Measurements from ENCODE around the gene C2orf78. TPM values are rescaled to one million over a fixed set of nuclear protein-coding genes. Genes with fewer than 3 reads are reported as not detected.
"Not testable (repeated sequence)": the region's sequence is repeated elsewhere in the genome, so short reads cannot be mapped to it uniquely, and the experiment has no call there.

C2orf78 gene, protein sequence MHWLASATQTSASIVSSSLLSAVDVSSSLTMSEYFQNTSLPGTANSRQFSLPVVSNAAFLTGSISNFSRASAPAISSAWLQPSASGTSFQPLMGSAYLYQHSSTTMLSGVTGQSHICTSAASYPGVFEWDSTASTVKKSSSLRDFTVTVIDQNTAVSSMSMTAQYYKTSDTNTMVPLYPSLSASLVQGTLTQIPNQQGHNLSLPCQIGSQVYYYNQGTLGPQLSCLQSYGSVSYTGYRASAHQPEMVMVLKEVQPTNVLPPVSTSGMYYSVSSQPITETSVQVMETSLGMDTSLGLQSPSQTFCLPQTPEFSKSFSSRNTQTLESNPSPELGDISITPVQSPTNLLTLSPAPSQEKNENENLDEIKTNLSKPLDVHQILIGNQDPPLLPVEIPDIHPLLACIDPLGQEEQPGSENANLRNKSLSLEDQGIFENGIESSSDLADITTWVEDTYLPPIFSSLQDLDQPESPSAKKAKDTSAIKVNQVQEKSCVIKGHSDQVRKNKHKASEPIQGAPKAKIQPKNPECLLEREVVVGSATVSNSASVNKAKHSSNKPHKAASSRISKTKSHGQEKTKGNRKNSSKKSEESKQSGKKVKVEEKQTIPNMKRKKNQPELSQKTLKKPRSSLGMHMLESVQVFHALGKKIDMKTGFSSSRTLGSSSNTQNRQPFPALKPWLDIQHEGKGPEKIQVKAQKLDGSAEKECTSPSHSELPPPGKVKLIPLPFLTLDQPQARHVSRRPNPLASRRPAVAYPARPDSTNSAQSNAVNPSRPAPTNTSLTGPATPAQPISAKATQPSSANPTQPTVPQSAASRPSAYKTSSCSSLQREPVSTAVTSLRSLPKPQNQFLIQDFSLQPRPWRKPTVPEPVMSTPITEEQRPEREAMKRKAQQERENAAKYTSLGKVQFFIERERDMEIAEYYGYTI
- total RNA-seq = not detected

DNA sequence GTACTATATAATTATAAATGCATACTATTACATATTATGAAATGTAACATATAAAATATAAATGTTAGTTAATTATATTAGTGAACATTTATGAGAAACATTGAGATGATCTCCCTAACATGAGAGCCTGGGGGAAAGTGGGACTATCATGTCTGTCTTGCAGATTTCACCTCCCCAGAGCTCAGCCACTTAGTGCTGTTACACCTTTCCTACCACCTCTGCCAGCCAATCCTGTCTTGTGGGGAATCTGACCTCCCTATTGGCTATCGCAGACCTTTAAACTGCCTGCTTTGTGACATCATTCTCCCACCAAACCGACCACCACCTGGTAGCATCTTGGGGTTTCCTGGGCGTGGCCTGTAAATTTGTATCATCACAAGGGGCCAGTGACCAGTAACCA lies at the start of gene C2orf78:
C2orf78 (plus strand) TSS at position 301 of the 400 bp plus-strand sequence. CDS start 127 bp downstream, outside the sequence.
- H3K4me3 Mint-ChIP-seq; H3K27me3 Mint-ChIP-seq (ENCODE audit: low read depth); H3K4me1 Mint-ChIP-seq (ENCODE audit: low read depth); CTCF ChIA-PET; H3K36me3 Mint-ChIP-seq (ENCODE audit: low read depth); intact Hi-C loops (cut with micrococcal nuclease); H3K27ac Mint-ChIP-seq; DNase-seq; H3K9me3 Mint-ChIP-seq: not testable (repeated sequence)

DNA sequence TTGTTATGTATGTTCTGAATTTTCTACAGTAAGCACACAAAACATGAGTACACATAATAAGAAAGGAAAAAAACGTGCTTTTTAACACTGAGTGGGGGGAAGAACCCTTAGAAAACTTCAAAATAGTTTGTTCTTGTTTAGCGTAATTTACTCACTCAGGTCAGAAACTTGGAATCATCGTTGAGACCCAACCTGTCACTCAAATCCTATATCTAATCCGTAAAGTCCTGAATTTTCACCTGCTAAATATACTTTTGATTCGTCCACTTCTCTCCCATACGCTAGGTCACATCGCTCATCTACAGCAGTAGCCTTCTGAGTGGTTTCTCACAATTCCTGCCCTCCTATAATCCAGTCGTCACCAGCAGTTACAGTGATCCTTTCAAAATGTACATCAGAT lies 47.6 kb upstream of the C2orf78 start:
- CTCF ChIA-PET = no interaction called here
- no peaks in the 10 kb centered on the region for H3K9me3 Mint-ChIP-seq
- peaks cover 27% of the 10 kb centered on the region for H3K36me3 Mint-ChIP-seq (ENCODE audit: low read depth)
- H3K4me3 Mint-ChIP-seq = peak overlapping the region; percentile 88
- H3K27ac Mint-ChIP-seq = peak overlapping the region; percentile 76
- H3K4me1 Mint-ChIP-seq (ENCODE audit: low read depth) = peaks cover 15% of the 10 kb centered on the region
- H3K27me3 Mint-ChIP-seq (ENCODE audit: low read depth) = no peaks in the 10 kb centered on the region
- no peak for DNase-seq
- intact Hi-C loops (cut with micrococcal nuclease) = loop anchor here (2.0 kb wide), 2 partner anchors 410 to 444 kb away; partner anchors contain the start of genes BOLA3 and EGR4

DNA sequence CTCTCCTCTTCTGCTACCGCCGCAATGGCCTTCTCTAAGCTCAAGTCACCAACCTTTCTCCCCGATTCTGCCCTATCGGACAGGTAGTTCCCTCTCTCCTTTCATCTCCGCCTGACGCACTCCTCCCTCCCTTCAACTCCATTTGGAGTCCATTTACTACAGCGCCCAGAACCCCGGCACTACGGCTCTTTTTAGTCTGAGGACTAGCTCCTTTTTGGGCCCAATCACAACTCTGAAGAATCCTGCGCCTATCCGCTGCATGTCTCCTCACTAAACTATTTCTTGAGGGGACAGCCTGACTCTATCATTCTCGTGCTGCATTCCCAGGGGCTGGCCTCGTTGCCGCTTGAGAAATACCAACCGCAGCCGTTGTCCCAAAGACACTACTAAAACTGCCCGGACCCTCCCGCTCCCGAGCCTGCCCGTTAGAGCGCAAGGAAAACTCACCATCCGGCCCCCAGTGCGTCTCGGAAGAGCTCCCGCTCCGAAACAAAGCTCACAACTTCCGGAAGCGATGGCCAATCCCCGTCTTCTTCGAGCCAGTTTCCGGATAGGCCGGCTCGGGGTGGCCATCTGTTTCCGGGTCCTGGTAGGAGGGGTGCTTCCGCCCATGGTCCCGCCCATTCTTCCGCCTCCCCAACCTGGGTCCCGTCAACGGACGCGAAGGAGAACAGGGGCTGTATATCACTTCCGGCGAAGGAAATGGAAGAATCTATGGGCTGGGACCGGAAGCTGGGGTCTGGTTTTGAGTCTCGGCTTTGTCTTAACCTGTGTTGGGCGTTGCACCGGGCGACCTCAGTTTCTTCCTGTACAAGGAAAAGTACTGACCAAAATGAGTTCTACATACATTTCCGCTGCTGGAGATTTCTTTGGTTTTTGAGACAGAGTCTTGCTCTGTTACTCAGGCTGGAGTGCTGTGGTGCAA lies 46.9 kb upstream of the C2orf78 start, which contains the start of gene TPRKB:
TPRKB (minus strand) TSS at position 491 of the 925 bp plus-strand sequence. CDS start 2,776 bp downstream, outside the sequence.
- H3K9me3 Mint-ChIP-seq = no peaks in the 10 kb centered on the region
- peaks cover 28% of the 10 kb centered on the region for H3K36me3 Mint-ChIP-seq (ENCODE audit: low read depth)
- H3K27ac Mint-ChIP-seq = peak within 1 kb of the TSS; percentile 76
- peak; percentile 99 for DNase-seq
- H3K4me3 Mint-ChIP-seq = peak within 1 kb of the TSS; percentile 88
- peaks cover 15% of the 10 kb centered on the region for H3K4me1 Mint-ChIP-seq (ENCODE audit: low read depth)
- H3K27me3 Mint-ChIP-seq (ENCODE audit: low read depth) = no peaks in the 10 kb centered on the region
- CTCF ChIA-PET = no interaction called here
- intact Hi-C loops (cut with micrococcal nuclease) = loop anchor here (1.0 to 2.0 kb wide), 13 partner anchors 43 to 523 kb away; partner anchors contain the start of genes ALMS1, BOLA3, DGUOK and DUSP11

DNA sequence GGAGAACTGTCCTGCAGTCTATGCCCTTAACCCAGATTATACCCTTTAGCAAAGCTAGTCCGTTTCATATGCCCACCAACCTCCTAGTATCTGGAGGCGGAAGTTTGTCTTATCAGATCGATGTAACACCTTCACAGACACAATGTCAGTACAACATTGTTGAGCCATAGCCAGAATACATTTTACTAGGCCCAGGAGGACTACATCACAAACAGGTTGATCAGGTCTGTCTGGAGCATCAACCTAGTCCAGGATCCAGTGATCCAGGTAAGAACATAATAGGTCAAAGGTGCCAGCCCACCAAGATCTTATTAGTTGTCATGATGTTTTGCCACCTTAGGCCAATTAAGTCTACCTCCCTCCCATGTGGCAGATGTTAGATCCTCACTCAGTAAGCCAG lies 44.9 kb upstream of the C2orf78 start:
- Mint-ChIP-seq H3K4me1 (ENCODE audit: low read depth) (peaks cover 15% of the 10 kb centered on the region), H3K27me3 (ENCODE audit: low read depth) (no peaks in the 10 kb centered on the region), H3K4me3 (no peak overlapping the region), H3K9me3 (no peaks in the 10 kb centered on the region), H3K27ac (no peak overlapping the region), H3K36me3 (ENCODE audit: low read depth) (peaks cover 27% of the 10 kb centered on the region)
- intact Hi-C loops (cut with micrococcal nuclease) = no loop called here
- DNase-seq = no peak
- CTCF ChIA-PET = interaction anchor here (1.0 kb wide), 1 partner anchor 85 kb away, joined by 3 read pairs; no protein-coding TSS in a partner anchor

DNA sequence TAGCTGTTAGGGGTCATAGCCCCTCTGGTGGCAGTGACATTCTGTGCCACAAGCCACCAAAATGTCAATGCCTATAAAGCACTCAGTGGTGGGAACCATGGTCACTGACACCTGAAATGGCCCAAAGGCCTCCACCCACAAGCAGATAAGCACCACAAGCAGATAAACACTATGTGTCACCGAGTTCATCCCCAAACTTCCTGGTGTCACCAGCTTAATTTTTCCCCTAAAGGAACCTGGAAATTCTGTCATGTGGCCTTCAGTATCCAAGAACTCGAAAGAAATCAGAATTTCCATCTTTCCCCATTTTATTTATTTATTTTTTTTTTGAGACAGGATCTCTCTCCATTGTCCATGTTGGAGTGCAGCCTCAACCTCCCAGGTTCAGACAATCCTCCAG lies 43.2 kb upstream of the C2orf78 start:
- CTCF ChIA-PET = no interaction called here
- Mint-ChIP-seq H3K36me3 (ENCODE audit: low read depth) (peaks cover 34% of the 10 kb centered on the region), H3K27me3 (ENCODE audit: low read depth) (no peaks in the 10 kb centered on the region), H3K4me3 (no peak overlapping the region), H3K4me1 (ENCODE audit: low read depth) (peaks cover 13% of the 10 kb centered on the region), H3K27ac (no peak overlapping the region), H3K9me3 (no peaks in the 10 kb centered on the region)
- intact Hi-C loops (cut with micrococcal nuclease) = no loop called here
- no peak for DNase-seq

DNA sequence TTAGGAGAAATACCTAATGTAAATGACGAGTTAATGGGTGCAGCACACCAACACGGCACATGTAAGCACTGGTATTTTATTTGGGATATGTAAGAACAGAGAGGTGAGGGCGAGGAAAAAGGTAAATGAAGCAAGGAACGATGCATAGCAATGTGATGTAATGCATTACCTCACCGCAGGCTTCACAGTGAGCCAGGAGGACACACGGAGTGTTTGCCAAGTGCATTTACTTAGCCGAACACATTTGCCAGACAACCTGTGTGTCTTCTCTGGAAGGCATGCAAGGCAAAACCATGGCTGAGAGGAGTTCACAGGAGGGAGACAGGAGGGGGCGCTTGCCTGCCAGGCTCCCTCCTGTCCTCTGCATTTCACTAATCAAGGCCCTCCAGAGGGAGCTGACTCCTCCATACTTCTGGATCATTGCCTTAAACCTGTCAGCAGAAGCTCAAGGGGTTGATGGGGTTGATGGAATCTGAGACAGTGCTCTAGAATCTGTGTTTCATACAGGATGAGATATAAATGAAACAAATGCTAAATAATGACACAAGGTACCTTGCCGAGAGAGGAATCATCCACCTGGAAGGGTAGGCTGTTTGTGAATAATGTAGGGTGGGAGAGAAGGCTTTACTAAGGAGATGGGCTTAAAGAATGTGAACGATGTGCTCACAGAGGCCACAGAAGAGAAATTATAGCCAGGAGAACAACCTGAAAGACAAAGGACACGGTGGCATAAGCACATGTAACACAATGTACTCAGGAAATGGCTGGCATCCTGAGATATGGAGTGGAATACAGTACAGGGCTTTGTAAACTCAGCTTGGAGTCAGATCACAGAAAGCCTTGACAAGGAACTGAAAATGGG lies 37.7 kb upstream of the C2orf78 start:
- H3K27me3 Mint-ChIP-seq (ENCODE audit: low read depth) = no peaks in the 10 kb centered on the region
- intact Hi-C loops (cut with micrococcal nuclease) = no loop called here
- no peaks in the 10 kb centered on the region for H3K4me1 Mint-ChIP-seq (ENCODE audit: low read depth)
- DNase-seq = no peak
- H3K27ac Mint-ChIP-seq = no peak overlapping the region
- no peak overlapping the region for H3K4me3 Mint-ChIP-seq
- CTCF ChIA-PET = interaction anchor here (0.6 kb wide), 1 partner anchor 402 kb away, joined by 3 read pairs; no protein-coding TSS in a partner anchor
- peaks cover 32% of the 10 kb centered on the region for H3K36me3 Mint-ChIP-seq (ENCODE audit: low read depth)
- no peaks in the 10 kb centered on the region for H3K9me3 Mint-ChIP-seq

DNA sequence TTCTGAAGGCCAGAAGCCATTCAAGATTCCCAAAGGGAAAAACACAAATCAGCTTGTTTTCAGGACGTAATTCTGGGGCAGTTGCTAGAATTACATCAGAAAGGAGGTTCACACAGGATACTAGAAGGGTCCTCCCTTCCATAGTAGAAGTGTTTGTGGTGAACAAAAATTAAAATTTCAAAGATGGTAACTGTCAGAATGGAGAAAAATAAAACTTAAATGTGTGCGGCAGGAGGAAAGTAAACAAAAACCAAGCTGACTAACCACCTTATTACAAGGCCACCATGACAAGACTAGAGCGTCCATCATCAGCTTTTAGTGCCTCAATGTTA lies 37.1 kb upstream of the C2orf78 start:
- CTCF ChIA-PET = interaction anchor here (0.6 kb wide), 1 partner anchor 402 kb away, joined by 3 read pairs; no protein-coding TSS in a partner anchor
- Mint-ChIP-seq H3K4me3 (no peak overlapping the region), H3K4me1 (ENCODE audit: low read depth) (no peaks in the 10 kb centered on the region), H3K27ac (no peak overlapping the region), H3K36me3 (ENCODE audit: low read depth) (peaks cover 30% of the 10 kb centered on the region), H3K27me3 (ENCODE audit: low read depth) (no peaks in the 10 kb centered on the region), H3K9me3 (no peaks in the 10 kb centered on the region)
- intact Hi-C loops (cut with micrococcal nuclease) = no loop called here
- no peak for DNase-seq

DNA sequence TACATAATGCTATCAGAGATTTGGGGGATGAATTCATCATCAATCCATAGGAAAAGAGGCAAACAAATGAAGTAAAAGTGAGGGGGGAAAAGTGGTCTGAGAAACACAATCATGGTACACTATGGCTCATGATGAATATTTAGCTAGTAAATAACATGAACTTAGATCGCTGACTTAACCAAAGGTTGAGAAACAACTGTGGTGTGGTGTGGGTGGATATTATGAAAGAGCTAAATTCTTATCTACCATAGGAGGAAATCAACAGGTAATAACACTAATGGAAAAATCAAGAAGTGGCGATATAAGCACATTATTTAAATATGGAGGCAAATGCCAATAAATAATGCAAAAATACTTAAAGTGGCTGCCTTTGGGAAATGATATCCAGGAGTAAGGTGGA lies 34.7 kb upstream of the C2orf78 start:
- Mint-ChIP-seq H3K4me1 (ENCODE audit: low read depth) (no peaks in the 10 kb centered on the region), H3K36me3 (ENCODE audit: low read depth) (peaks cover 21% of the 10 kb centered on the region), H3K27ac (no peak overlapping the region), H3K27me3 (ENCODE audit: low read depth) (no peaks in the 10 kb centered on the region), H3K4me3 (no peak overlapping the region), H3K9me3 (no peaks in the 10 kb centered on the region)
- intact Hi-C loops (cut with micrococcal nuclease) = no loop called here
- DNase-seq = no peak
- CTCF ChIA-PET = no interaction called here

DNA sequence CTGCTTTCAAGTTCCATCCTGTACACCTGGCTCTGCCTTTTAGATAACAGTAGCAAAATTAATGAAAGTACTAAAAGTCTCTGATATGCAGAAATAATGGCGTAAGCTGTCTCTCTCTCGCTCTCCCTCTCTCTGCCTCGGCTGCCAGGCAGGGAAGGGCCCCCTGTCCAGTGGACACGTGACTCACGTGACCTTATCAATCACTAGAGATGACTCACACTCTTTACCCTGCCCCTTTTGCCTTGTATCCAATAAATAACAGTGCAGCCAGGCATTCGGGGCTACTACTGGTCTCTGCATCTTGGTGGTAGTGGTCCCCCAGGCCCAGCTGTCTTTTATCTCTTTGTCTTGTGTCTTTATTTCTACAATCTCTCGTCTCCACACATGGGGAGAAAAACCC lies 29.7 kb upstream of the C2orf78 start:
- H3K4me3 Mint-ChIP-seq; H3K27ac Mint-ChIP-seq; H3K4me1 Mint-ChIP-seq (ENCODE audit: low read depth); H3K27me3 Mint-ChIP-seq (ENCODE audit: low read depth); H3K9me3 Mint-ChIP-seq; DNase-seq: not testable (repeated sequence)
- intact Hi-C loops (cut with micrococcal nuclease) = loop anchor here (1.0 kb wide), 1 partner anchor 67 kb away; no protein-coding TSS in a partner anchor
- CTCF ChIA-PET = interaction anchor here (0.6 to 0.7 kb wide), 2 partner anchors 25 to 1913 kb away, joined by 4 read pairs; no protein-coding TSS in a partner anchor
- peaks cover 18% of the 10 kb centered on the region for H3K36me3 Mint-ChIP-seq (ENCODE audit: low read depth)

DNA sequence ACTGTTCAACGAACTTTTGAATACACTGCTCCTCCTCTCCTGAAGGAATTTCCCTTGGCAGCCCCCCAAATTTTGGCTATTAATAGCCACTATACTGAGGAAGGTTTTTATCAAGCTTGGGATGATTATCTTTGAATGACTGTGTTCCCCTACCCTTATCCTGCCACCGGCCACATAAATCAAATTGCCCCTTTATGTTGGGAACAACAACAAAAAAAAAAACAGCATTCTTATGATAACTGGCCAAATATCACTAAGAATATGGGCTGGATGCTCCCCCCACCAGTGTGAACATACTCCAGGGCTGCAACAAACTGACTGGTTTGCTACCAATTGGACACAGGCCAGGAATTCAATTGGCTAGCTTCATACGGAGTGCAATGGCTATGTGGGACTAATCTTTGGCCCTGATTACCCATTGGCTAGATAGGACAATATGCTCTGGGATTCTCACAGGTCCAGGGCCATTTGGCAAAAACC lies 24.7 kb upstream of the C2orf78 start:
- Mint-ChIP-seq H3K4me3 (no peak overlapping the region), H3K36me3 (ENCODE audit: low read depth) (peaks cover 30% of the 10 kb centered on the region), H3K27ac (no peak overlapping the region), H3K9me3 (no peaks in the 10 kb centered on the region), H3K4me1 (ENCODE audit: low read depth) (no peaks in the 10 kb centered on the region), H3K27me3 (ENCODE audit: low read depth) (no peaks in the 10 kb centered on the region)
- intact Hi-C loops (cut with micrococcal nuclease) = no loop called here
- CTCF ChIA-PET = interaction anchor here (0.7 kb wide), 1 partner anchor 68 kb away, joined by 3 read pairs; no protein-coding TSS in a partner anchor
- DNase-seq = no peak

DNA sequence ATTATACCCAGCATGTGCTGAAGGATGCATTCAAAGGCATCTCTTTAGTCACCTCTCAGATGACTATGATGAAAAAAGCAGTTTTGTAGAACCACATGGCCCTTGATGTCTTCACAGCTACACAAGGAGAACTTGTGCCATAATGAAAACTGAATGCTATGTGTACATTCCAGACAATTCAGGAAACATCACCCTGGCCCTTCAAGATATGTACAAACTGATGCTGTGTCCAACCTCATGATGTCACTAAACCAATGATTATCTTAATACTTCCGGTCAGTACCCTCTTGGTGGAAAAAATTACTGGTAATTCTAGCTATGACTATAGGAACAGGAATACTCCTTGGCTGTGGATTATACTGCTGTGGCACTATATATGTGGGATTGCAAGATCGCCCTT lies 24.1 kb upstream of the C2orf78 start:
- H3K36me3 Mint-ChIP-seq (ENCODE audit: low read depth) = peaks cover 25% of the 10 kb centered on the region
- no peak overlapping the region for H3K4me3 Mint-ChIP-seq
- CTCF ChIA-PET = interaction anchor here (0.7 kb wide), 1 partner anchor 67 kb away, joined by 3 read pairs; no protein-coding TSS in a partner anchor

More for the DNA sequence above, 24.1 kb upstream of the C2orf78 start:
- H3K27me3 Mint-ChIP-seq (ENCODE audit: low read depth) = no peaks in the 10 kb centered on the region
- intact Hi-C loops (cut with micrococcal nuclease) = no loop called here
- no peak overlapping the region for H3K27ac Mint-ChIP-seq
- no peaks in the 10 kb centered on the region for H3K4me1 Mint-ChIP-seq (ENCODE audit: low read depth)
- no peaks in the 10 kb centered on the region for H3K9me3 Mint-ChIP-seq
- no peak for DNase-seq
